ENCODE results near the gene PHOX2A.

PHOX2A gene

GRCh38 chr11:72249961-72250360, 6.0 kb upstream of the PHOX2A start:
- DNase-seq (ENCODE audit: low spot score), result no peak

GRCh38 chr11:72247584-72247983, 3.6 kb upstream of the PHOX2A start:
- DNase-seq (ENCODE audit: low spot score), result no peak

GRCh38 chr11:72245263-72245816, 1.4 kb upstream of the PHOX2A start:
- DNase-seq (ENCODE audit: low spot score), result no peak

GRCh38 chr11:72244361-72245262, 636 bp upstream of the PHOX2A start:
- no peak for DNase-seq (ENCODE audit: low spot score)

GRCh38 chr11:72243173-72244059, 560 bp downstream of the PHOX2A start:
- no peak for DNase-seq (ENCODE audit: low spot score)

GRCh38 chr11:72242141-72242540, 1.8 kb downstream of the PHOX2A start:
- DNase-seq (ENCODE audit: low spot score), result no peak

- DNase-seq (ENCODE audit: low spot score), result no peak
Measured at GRCh38 chr11:72241291-72241781, 2.6 kb downstream of the PHOX2A start.

GRCh38 chr11:72240461-72241290, 3.3 kb downstream of the PHOX2A start:
- no peak for DNase-seq (ENCODE audit: low spot score)

- DNase-seq (ENCODE audit: low spot score), result no peak
Measured at GRCh38 chr11:72239849-72240460, 4.0 kb downstream of the PHOX2A start.

GRCh38 chr11:72239313-72239848, 4.6 kb downstream of the PHOX2A start:
- no peak for DNase-seq (ENCODE audit: low spot score)

GRCh38 chr11:72238492-72239312, 5.3 kb downstream of the PHOX2A start:
- no peak for DNase-seq (ENCODE audit: low spot score)

- DNase-seq (ENCODE audit: low spot score), result peak; percentile 92
Measured at GRCh38 chr11:72238040-72238450, 5.9 kb downstream of the PHOX2A start.

GRCh38 chr11:72237112-72237931, 6.7 kb downstream of the PHOX2A start:
- no peak for DNase-seq (ENCODE audit: low spot score)

GRCh38 chr11:72236774-72237111, 7.2 kb downstream of the PHOX2A start:
- no peak for DNase-seq (ENCODE audit: low spot score)

- DNase-seq (ENCODE audit: low spot score), result no peak
Measured at GRCh38 chr11:72236083-72236697, 7.8 kb downstream of the PHOX2A start.

GRCh38 chr11:72235351-72236057, 8.5 kb downstream of the PHOX2A start:
- peak; percentile 1 for DNase-seq (ENCODE audit: low spot score)

GRCh38 chr11:72234920-72235319, 9.1 kb downstream of the PHOX2A start:
- DNase-seq (ENCODE audit: low spot score), result peak; percentile 3

- DNase-seq (ENCODE audit: low spot score), result no peak
Measured at GRCh38 chr11:72234514-72234830, 9.5 kb downstream of the PHOX2A start.

Data from HuH-7 (cell line).